AG10803 (cell line): Measurements from ENCODE around the gene GLB1L.

Experiments used
- DNase-seq: peaks from one replicate; pipeline ENCODE4 v3.0.0; 2010; ENCODE audit warnings: low read depth
- H3K4me3 ChIP-seq: 2 replicates; pipeline ENCODE4 v1.5.1; 2011; ENCODE audit warnings: mild to moderate bottlenecking, low read length, control low read depth
- TF ChIP-seq, protein P1 (sequence below): conservative IDR thresholded peaks from 2 replicates; pipeline ENCODE4 v1.5.1; 2011; ENCODE audit warnings: mild to moderate bottlenecking, low read length, control low read depth, inconsistent platforms

Gene GLB1L

GRCh38 chr2:219285373-219285735 is 40.1 kb upstream of the GLB1L start:
- no peak overlapping the region for H3K4me3 ChIP-seq
- DNase-seq: no peak
- TF ChIP-seq, protein P1, sequence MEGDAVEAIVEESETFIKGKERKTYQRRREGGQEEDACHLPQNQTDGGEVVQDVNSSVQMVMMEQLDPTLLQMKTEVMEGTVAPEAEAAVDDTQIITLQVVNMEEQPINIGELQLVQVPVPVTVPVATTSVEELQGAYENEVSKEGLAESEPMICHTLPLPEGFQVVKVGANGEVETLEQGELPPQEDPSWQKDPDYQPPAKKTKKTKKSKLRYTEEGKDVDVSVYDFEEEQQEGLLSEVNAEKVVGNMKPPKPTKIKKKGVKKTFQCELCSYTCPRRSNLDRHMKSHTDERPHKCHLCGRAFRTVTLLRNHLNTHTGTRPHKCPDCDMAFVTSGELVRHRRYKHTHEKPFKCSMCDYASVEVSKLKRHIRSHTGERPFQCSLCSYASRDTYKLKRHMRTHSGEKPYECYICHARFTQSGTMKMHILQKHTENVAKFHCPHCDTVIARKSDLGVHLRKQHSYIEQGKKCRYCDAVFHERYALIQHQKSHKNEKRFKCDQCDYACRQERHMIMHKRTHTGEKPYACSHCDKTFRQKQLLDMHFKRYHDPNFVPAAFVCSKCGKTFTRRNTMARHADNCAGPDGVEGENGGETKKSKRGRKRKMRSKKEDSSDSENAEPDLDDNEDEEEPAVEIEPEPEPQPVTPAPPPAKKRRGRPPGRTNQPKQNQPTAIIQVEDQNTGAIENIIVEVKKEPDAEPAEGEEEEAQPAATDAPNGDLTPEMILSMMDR: no peak

GRCh38 chr2:219284501-219285372 is 39.5 kb upstream of the GLB1L start:
- TF ChIP-seq, protein P1: no peak
- no peak for DNase-seq
- no peak overlapping the region for H3K4me3 ChIP-seq

GRCh38 chr2:219282943-219283581 is 37.8 kb upstream of the GLB1L start:
- H3K4me3 ChIP-seq: no peak overlapping the region
- TF ChIP-seq, protein P1: no peak
- DNase-seq: no peak

- TF ChIP-seq, protein P1: no peak
- H3K4me3 ChIP-seq: no peak overlapping the region
- DNase-seq: no peak
Measured at GRCh38 chr2:219282375-219282774, 37.1 kb upstream of the GLB1L start.

DNA sequence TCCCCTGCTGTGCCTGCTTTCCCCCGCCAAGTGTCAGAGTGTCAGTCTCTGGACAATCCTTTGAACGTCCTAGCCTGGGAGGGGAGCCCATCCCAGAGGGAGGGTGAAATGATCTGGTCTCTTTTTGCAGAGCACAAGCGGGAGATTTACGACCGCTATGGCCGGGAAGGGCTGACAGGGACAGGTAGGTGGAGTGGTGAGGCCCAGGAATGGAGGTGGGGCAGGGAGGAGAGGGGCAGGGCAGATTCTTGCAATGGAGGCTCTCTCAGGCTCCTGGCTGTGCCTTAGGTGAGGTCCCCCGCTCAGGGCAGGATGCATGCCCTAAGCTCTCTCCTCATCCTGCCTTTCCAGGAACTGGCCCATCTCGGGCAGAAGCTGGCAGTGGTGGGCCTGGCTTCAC is 36.3 kb upstream of the GLB1L start:
- DNase-seq: no peak
- TF ChIP-seq, protein P1: no peak
- H3K4me3 ChIP-seq: no peak overlapping the region

- TF ChIP-seq, protein P1: no peak
- H3K4me3 ChIP-seq: peak overlapping the region; percentile 12; the same call in 1 of the 2 replicates
- DNase-seq: no peak
Measured at GRCh38 chr2:219280651-219281050, 35.4 kb upstream of the GLB1L start.
